Measurements from ENCODE around the gene POU3F2.

The POU3F2 gene

DNA sequence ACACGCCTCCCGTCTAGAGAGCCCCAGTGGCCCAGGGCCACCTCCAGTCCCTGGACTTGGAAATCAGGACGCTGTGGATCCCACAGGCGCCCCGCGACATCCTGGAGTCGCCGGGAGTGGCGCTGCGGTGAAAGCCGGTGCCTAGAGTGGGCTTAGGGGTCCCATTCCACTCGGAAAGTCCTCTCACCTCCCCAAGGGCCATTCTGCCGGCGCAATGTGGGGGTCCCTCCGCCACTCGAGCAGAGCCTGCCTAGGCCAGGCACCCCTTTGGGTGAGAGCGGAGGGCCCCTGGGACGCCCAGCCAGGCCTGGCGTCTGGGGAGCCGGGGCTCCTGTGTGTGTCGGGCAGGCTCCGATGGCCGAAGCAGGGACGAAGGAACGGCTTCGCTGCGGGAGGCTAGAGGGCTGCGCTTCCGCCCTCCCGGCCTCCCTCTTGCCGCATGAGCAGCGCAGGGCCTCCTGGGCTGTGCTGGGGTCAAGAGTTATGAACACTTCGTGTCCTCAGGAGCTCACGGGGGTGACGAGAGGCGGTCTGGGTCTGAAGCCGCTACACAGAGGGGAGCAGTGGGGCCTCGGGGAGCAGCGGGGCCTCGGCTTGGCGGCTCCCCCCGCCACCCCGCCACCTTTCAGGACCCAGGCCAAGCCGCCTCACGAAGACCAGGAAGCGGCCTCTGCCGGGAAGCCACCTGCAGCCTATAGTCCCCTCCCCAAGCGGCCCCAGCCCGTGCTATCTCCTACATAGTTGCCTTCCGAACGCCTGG is 13.6 kb downstream of the POU3F2 start:
- no peak for DNase-seq (ENCODE audit: low read depth, low spot score)
- H3K4me3 ChIP-seq (ENCODE audit: low read depth, low read length): peak overlapping the region; percentile 5
- in situ Hi-C loops (cut with HindIII; ENCODE audit: low sequenced_read_pairs): no loop called here
- TF ChIP-seq, protein P1, sequence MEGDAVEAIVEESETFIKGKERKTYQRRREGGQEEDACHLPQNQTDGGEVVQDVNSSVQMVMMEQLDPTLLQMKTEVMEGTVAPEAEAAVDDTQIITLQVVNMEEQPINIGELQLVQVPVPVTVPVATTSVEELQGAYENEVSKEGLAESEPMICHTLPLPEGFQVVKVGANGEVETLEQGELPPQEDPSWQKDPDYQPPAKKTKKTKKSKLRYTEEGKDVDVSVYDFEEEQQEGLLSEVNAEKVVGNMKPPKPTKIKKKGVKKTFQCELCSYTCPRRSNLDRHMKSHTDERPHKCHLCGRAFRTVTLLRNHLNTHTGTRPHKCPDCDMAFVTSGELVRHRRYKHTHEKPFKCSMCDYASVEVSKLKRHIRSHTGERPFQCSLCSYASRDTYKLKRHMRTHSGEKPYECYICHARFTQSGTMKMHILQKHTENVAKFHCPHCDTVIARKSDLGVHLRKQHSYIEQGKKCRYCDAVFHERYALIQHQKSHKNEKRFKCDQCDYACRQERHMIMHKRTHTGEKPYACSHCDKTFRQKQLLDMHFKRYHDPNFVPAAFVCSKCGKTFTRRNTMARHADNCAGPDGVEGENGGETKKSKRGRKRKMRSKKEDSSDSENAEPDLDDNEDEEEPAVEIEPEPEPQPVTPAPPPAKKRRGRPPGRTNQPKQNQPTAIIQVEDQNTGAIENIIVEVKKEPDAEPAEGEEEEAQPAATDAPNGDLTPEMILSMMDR (IDR thresholded peaks at IDR 0.05; ENCODE audit: low read depth, low read length): no peak

DNA sequence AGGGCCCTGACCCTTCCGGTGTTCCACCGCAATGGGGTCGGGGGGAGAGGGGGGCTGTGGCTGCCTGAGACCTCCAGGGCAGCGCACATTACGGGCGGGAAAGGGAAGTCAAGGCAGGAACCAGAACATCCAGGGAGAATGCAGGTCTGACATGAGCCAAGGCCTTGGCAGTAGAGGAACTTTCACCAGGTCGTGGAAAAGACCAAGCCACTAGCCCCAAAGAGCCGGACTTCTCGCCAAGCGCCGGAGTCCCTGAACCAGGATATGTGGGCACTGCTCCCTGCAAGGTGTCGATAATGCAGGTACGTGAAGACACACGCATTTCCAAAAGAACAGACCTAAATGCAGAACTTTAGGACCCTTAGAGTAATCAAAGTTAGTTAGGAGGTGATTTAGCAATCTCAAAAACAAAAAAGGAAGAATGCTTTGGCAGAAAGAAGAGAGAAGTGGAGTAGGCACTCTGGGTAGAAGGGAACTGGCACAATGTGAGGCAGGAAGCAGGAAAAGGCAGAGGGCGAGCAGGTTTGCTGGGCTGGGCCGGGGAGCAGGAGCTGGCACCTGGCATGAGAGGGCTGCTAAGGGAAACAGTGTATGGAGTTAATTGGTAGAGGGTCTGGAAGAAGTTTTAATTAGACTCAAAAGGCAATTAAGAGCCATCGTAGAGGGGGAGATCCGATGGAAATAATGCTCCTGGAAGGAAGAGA is 14.3 kb downstream of the POU3F2 start:
- in situ Hi-C loops (cut with HindIII; ENCODE audit: low sequenced_read_pairs): no loop called here
- no peak for DNase-seq (ENCODE audit: low read depth, low spot score)
- TF ChIP-seq, protein P1 (IDR thresholded peaks at IDR 0.05; ENCODE audit: low read depth, low read length): no peak
- H3K4me3 ChIP-seq (ENCODE audit: low read depth, low read length): no peak overlapping the region

DNA sequence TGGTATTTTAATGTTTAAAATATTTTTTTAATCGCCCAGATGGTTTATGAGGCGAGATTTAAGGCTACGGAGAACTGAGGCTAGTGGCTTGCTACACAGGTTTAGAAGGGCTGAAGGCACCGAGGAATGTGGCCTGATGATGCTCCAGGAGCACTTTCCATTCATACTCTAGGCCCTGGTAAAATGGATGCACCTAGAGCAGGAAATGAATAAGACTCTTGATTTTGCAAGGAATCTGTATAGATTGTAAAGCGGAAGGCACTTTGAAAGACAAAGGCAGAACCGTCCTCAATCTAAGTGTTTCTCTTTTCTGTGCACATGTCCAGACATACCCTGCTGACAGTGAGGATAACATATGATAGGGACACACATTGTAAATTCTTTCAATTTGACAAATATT is 30.1 kb downstream of the POU3F2 start:
- H3K4me3 ChIP-seq (ENCODE audit: low read depth, low read length): no peak overlapping the region
- in situ Hi-C loops (cut with HindIII; ENCODE audit: low sequenced_read_pairs): no loop called here
- TF ChIP-seq, protein P1 (IDR thresholded peaks at IDR 0.05; ENCODE audit: low read depth, low read length): no peak
- DNase-seq (ENCODE audit: low read depth, low spot score): no peak

DNA sequence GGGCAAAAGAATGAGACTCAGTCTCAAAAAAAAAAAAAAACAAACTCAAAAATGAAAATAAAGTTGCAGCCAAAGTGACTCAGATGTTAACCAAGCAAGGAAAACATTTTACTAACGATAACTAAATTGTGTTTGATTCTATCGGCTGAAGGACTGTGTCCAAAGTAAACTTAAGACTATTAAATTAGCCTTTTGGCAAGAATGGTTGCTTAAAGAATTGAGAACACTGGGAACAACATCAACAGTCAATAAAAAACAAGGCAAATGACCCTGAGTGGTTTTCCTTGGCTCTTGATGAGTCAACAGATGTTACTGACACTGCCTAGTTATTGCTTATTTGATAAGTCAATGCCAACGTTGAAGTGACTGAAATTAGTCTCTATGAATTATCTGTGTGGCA is 36.7 kb downstream of the POU3F2 start:
- in situ Hi-C loops (cut with HindIII; ENCODE audit: low sequenced_read_pairs): no loop called here
- TF ChIP-seq, protein P1 (IDR thresholded peaks at IDR 0.05; ENCODE audit: low read depth, low read length): no peak
- H3K4me3 ChIP-seq (ENCODE audit: low read depth, low read length): no peak overlapping the region
- peak; percentile 40 for DNase-seq (ENCODE audit: low read depth, low spot score)

DNA sequence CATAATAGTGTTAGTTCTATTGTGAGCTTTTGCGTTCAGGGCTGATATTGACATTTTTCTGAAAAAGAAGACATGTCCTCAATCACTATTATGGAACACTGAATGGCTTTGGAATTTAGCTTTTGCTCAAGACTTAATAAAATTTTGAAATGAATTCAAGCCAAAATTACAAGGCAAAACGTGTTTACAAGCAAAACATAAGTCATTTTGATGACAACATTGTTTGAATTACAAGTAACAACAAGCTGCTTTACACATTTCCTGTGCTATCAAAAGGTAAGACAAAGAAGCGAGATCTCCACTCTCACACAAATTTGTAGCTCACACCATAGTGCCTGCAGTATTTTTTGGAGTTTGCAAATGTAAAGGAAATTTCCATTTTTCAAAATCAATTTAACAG is 37.4 kb downstream of the POU3F2 start:
- TF ChIP-seq, protein P1 (IDR thresholded peaks at IDR 0.05; ENCODE audit: low read depth, low read length): no peak
- DNase-seq (ENCODE audit: low read depth, low spot score): no peak
- in situ Hi-C loops (cut with HindIII; ENCODE audit: low sequenced_read_pairs): no loop called here
- H3K4me3 ChIP-seq (ENCODE audit: low read depth, low read length): no peak overlapping the region

DNA sequence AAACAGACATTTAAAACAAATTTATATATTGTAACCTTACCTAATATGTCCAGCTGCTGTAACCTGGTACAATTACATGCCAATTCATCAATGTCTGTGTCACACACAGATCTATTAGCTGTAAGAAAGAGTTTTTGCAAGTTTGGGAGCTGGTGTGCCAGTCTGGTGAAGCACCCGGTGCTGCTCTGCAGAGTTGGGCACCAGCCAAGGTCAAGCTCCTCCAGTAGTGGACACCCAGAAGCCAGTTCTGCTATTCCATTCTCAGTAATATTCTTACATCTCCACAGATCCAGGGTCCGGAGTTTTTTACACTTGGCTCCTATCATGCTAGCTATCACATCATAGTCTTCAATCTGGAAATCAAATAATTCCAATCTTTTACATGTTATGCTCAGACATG is 41.0 kb downstream of the POU3F2 start:
- TF ChIP-seq, protein P1 (IDR thresholded peaks at IDR 0.05; ENCODE audit: low read depth, low read length): no peak
- in situ Hi-C loops (cut with HindIII; ENCODE audit: low sequenced_read_pairs): no loop called here
- H3K4me3 ChIP-seq (ENCODE audit: low read depth, low read length): no peak overlapping the region
- DNase-seq (ENCODE audit: low read depth, low spot score): no peak

Data from astrocyte of the spinal cord (primary cell).